Measurements from ENCODE around the gene GBA3.

GRCh38 chr4:22668702-22669101 lies 24.0 kb upstream of the GBA3 start:
- TF ChIP-seq CTCF (IDR thresholded peaks at IDR 0.05; ENCODE audit: low read depth, low read length) (no peak), EZH2phosphoT487 (IDR thresholded peaks at IDR 0.05; ENCODE audit: low read depth) (no peak)
